ENCODE measurements around the gene CDH23. TPM values are rescaled to one million over a fixed set of nuclear protein-coding genes. Genes with fewer than 3 reads are reported as not detected.

Gene CDH23
- total and polyA plus RNA-seq, 9 of the 15 experiments (the other 6 are each of a cell fraction or from before 2014, with no cell fraction given) = 0.18 to 1.2 (median 0.47) TPM

DNA sequence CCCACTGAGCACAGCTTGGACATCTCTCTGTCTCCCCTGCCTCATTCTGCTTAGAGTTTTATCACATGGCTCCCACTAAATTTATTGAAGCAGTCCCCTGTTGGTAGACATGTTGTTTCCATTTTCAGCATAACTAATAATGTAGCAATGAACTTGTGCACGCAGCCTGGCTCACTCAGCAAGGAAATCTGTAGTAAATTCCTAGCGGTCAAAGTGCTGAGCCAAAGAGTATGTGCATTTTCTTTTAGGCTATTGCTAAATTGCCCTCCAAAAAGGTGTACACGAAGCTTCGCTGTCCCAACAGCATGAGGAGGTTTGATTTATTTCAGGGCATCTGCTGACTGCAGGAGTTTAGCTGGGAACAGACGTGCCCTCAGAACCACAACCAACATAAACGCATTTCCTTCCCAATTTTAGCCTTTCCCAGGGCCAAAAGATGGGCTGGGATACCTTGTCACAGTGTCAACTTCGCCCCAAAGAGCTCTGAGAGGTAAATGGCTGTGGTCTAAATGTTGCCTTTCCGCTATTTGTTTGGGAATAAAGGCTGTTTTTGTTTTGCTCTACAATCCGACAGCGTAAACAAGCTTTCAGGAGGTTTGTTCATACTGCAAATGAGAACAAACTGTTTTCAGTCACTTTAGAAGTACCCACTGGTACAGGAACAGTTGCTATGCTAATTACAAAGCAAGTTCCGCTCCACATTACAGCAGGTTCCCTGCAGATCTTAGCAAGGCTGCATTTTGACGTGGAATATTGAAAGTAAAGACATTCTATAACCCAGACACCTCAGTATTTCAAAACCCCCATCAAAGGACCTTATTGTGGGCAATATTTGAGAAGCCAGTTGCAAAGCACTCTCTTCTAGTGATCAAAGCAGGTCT, 359.8 kb downstream of the CDH23 start:
- ATAC-seq (no peak), DNase-seq (ENCODE audit: extremely low read depth in 1 of 4, low spot score in 3 of 4) (no peak), FAIRE-seq (peak; percentile 44)
- Histone ChIP-seq H3K27ac (ENCODE audit: extremely low read depth, low read depth, low read length) (no peak overlapping the region), H3K9ac (ENCODE audit: insufficient read depth in 1 of 2, low read depth in 2 of 2, low read length in 2 of 2) (no peak overlapping the region), H3K9me3 (replicated peaks; ENCODE audit: control insufficient read depth, insufficient read depth, low read depth, low read length) (no peaks in the 10 kb centered on the region), H3K4me3 (no peak overlapping the region), H4K20me1 (replicated peaks; ENCODE audit: control insufficient read depth, insufficient read depth, low read length) (no peaks in the 10 kb centered on the region), H3K4me2 (ENCODE audit: insufficient read depth, low read length) (no peak overlapping the region), H3K36me3 (ENCODE audit: control insufficient read depth, insufficient read depth, low read length) (no peaks in the 10 kb centered on the region), H3K27me3 (ENCODE audit: control insufficient read depth in 2 of 2, insufficient read depth in 2 of 2, low read length in 2 of 2) (peaks cover 4 to 13% of the 10 kb centered on the region in 2 experiments; a peak in 2 of 5 replicates), H3K4me1 (replicated peaks in 1 of 2; ENCODE audit: control insufficient read depth in 2 of 2, insufficient read depth in 2 of 2, low read length in 2 of 2) (peaks cover 32 to 47% of the 10 kb centered on the region in 2 experiments), H3K79me2 (ENCODE audit: control insufficient read depth, insufficient read depth, low read length) (no peaks in the 10 kb centered on the region), H3K9me1 (ENCODE audit: control insufficient read depth, insufficient read depth, low read length) (no peaks in the 10 kb centered on the region), H2AFZ (ENCODE audit: low read depth, low read length) (no peak overlapping the region)
- POLR2A ChIA-PET = interaction anchor here (0.6 to 1.7 kb wide), 7 partner anchors 9 to 578 kb away, joined by 3 to 7 read pairs (median 3); no protein-coding TSS in a partner anchor
- CTCF ChIA-PET (ENCODE audit: low intra/inter-chr PET ratio) = no interaction called here
- BruUV-seq (replicated peaks) = no TSS peak
- 26% methylated on average over 12 of the region's 12 CpGs for WGBS (ENCODE audit: insufficient coverage, low coverage, missing lambda C conversion rate)
- in situ Hi-C loops (cut with MboI) (no loop called here), intact Hi-C loops (cut with micrococcal nuclease) (no loop called here)
- peak; percentile 63; the same call in 1 of the 2 replicates for TF ChIP-seq ZNF766 (CRISPR knock-in tag; conservative IDR thresholded peaks at IDR 0.05)
- no peak for TF ChIP-seq IRF9 (tag; IDR thresholded peaks at IDR 0.05)
- 0 out of 2 replicates have a peak, but pooled peaks have one; percentile 18 for TF ChIP-seq HMG20B (CRISPR knock-in tag; IDR thresholded peaks at IDR 0.05)
